Activated CD4-positive, alpha-beta T cell treated with anti-CD3 and anti-CD28 coated beads for 1 hour (primary cell): ENCODE results near the gene EMX2.

ENCODE experiments used
- DNase-seq: peaks from one replicate; pipeline ENCODE4 v3.0.0-alpha.2; 2020

The EMX2 gene

DNA sequence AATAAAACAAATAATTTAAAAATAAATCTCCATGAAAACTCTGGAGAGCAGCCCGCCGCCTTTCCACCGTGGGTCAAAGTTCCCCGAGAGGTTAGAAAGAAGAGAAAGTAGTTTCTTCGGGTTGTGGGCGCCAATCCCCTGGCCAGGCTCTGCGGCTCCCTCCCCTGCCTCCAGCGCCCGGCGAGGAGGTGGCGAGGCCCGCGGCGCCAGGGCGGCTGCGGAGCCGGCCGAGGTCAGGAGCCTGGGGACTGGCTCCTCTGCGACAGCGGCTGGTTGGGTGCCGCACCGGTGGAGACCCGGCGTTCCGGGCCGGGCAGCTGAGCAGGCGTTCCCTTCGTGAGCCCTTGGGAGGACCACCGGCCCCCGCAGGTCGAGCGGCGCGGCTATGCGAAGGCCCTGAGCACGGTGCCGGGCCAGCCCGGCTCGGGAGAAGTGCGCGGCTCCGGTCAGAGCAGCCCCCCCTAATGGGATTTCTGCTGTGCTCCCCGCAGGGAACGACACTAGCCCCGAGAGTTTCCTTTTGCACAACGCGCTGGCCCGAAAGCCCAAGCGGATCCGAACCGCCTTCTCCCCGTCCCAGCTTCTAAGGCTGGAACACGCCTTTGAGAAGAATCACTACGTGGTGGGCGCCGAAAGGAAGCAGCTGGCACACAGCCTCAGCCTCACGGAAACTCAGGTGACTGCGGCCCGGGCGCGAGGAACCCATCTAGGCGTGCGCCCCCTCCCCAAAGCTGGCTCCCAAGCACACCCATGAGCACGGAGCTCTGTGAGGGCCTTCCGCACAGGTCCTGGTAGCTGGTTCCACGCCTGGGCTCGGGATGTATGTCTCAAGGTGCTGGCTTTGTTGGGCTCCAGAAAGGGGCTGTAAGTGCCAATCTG, 2.8 kb downstream of the EMX2 start:
- no peak for DNase-seq

DNA sequence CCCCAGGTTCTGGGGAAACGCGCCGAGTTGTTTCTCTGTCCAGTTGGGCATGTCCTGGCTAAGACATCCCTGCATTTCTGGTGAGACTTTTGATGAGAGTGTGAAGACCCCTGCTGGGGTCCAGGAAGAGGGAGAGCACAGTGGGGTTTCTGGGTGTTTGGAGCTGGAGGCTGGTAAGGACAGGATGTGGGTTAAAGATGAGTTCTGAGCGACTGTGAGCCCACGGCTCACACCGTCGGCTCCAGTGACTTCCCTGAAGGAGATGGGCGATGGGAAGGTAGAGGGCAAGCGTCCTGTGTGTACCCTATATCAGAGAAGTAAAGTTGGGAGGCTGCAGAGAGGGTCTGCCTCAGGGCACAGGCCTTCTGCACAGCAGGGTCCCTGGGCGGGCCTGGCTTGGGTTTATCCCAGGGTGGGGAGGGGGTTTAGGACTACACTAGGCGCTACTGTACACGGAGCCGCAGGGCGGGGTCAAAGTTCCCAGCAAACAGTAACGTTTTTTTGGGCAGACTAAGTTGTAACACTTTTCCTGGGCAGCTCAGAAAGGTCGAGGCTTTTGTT, 3.6 kb downstream of the EMX2 start:
- DNase-seq = no peak

DNA sequence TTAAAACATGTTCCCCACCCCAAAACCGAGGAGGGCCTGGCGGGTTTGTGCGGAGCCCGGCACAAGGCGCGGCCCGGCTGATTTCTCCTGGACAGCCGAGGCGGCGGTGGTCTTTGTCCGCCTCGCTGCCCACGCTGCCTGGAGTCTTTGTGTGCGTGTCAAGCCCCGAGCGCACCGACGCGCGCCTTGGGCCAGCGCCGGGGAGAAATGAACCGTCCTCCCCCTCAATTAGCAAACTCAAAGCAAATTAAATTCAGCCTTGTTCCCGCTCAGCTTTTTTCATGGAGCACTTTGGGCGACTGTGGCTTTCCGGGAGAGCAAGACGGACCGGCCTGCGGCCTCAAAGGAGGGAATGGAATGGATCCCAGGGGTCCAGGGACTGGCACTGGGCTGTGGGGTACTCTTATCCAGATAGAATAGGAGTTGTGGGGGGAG, 4.1 kb downstream of the EMX2 start:
- no peak for DNase-seq

DNA sequence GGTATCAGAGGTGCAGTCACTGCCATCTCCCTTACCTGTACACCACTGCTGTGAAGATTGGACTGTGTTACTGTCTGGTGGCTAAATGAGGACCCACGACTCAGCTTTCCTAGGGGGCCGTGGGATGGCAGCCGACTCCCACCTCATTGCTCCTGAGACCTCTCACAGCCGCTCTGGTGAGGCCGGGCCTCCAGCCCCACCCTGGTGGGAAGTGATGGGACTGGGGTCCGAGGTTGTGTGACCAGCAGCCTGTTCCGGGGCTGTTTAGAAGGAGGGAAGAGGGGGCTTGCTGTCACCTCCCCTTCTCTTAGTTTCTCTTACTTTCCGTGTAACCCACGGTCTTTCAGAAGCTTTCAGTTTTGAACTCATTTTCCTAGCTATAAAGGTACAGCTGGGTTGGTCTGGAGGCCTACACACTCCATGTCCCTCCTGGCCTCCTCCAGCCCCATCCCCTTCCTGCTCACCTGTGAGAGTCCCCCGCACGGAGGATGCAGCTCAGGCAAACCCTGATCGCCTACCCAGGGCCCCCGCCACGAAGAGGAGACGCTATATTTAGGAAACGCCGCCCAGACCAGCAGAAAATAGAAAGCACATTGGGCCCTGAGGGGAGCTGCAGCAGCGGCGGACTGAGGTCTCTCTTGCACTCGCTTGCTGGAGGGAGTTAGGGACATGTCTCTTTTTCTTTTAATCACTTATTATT, 4.6 kb downstream of the EMX2 start:
- no peak for DNase-seq

DNA sequence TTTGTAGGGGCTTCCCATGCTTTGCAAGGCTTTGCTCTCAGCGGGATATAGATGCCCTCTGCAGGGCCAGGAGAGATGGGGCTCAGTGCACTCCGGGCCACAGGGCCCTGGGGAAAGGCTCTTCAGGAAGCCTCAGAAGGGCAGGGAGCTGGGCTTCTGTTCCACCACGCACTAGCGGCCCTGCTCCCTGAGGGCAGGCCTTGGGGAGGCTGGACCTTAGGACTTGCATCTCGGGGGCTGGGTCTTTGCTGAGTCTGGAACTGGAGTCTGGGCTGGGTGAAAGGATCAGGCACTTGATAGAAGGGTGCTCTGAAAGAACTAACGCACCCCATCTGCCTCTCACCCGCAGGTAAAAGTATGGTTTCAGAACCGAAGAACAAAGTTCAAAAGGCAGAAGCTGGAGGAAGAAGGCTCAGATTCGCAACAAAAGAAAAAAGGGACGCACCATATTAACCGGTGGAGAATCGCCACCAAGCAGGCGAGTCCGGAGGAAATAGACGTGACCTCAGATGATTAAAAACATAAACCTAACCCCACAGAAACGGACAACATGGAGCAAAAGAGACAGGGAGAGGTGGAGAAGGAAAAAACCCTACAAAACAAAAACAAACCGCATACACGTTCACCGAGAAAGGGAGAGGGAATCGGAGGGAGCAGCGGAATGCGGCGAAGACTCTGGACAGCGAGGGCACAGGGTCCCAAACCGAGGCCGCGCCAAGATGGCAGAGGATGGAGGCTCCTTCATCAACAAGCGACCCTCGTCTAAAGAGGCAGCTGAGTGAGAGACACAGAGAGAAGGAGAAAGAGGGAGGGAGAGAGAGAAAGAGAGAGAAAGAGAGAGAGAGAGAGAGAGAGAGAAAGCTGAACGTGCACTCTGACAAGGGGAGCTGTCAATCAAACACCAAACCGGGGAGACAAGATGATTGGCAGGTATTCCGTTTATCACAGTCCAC, 5.4 kb downstream of the EMX2 start:
- DNase-seq = no peak

DNA sequence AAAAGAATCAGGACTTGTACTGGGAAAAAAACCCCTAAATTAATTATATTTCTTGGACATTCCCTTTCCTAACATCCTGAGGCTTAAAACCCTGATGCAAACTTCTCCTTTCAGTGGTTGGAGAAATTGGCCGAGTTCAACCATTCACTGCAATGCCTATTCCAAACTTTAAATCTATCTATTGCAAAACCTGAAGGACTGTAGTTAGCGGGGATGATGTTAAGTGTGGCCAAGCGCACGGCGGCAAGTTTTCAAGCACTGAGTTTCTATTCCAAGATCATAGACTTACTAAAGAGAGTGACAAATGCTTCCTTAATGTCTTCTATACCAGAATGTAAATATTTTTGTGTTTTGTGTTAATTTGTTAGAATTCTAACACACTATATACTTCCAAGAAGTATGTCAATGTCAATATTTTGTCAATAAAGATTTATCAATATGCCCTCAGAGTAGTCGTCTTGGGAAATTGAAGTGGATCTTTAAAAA, 6.6 kb downstream of the EMX2 start:
- no peak for DNase-seq

DNA sequence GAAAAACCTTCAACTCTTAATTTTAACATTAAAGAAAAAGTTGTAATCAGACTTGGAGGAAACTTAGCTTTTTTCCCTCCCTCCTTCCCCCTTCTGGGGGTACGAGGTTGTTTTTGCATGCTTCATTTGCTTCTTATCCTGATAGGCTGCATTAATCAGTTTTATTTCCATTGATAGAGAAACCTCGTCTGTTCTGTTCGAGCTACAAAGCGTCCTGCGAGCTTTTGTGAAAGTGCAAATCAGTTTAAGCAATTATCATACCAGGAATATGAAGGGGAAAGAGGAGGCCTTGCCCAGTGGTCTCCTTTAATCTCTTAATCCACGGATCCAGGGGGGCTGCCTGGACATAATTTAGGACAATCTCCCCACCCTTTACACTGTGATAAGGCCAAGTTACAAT, 7.5 kb downstream of the EMX2 start:
- no peak for DNase-seq

DNA sequence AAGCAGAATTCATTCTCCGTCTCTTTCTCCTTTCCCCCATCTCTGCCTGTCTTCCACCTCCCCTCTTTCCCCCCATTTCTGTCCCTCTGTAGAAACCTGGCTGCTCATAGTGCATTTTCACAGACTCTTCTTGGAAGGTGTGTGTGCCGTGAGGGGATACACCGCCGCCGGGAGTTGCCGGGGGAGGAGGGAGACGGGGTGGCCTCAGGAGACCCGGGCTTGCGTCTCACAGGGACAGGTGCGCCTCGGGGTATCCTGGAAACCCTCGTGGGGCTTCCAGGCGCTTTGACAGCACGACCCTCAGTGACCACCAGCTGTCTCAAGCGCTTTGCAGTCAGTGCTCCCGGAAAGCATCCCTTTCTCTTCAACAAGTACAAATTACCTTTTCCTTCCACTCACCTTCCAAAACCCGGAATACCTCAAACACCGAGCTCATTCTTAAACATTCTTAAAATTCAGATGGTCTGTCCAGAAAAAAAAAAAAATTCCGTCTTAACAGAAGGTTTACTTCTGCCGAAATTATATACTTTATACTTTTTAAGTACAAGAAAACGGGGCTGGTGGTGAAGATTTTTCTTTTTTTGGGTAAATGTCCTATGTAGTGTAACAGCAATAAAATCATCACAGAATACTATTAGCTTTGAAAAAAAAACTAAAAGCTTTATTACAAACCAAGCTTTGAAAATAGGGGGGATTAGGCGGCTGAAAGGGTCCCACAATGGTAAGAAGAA, 8.2 kb downstream of the EMX2 start:
- DNase-seq = no peak

DNA sequence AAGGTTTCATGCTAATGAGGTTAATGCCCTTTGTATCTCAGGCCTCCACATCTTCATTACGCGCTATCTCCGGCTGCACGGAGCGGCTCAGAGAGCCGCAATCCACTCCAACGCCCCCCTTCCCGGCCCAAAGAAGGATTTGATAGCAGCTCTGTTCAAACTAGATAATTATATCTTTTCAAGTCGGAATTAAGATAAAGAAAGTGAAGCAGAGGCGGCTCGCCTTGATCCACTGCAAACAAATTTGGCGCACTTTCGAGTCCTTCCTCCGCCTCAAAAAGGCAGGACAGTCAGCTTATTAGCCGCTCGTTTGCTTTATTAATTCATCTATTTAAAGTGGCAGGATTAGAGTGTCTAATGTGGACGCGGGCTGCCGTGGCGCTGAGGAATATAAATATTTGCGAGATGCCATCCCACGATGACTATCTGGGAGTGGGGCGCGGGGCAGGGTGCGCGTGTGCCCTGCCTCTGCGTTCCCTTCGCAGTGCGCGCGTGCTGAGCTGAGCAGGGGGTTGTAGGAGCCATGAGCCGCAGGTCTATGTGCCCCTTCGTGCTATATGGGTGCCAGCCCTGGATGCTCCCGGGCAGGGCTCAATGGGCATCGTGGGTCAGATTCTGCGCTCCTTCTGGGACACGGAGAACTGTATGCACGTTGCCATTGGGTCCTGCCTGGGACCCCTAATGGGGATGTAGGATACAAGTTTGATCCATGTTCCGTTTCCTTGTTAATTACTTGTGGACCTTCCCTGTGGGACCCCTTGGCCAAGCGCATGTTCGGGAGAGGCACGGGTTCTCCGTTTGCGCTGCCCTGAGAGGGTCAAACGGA, 9.0 kb downstream of the EMX2 start:
- DNase-seq = no peak

DNA sequence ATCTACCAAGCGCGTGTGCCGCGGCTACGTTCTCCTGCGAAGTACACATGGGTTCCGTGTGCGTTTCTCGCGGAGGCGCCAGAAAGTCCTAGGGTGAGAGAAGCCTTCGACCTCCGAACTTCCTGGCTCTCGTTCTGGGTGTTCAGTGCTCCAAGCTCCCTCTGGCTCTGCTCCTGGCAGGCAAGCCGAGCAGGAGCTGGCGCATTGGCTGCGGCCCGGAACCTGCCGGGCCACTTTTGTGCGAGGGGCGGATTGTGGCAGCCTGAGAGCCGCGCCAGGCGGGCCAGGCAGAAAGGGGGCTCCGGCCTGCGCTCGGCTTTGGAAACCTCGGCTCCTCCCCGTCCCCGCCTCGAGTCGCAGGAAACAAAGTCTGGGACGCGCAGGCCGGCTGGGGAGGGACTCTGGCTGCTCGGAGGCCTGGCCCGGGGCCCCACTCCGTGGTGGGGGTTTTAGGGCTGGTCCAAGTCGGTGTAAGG, 9.6 kb downstream of the EMX2 start:
- DNase-seq = no peak

DNA sequence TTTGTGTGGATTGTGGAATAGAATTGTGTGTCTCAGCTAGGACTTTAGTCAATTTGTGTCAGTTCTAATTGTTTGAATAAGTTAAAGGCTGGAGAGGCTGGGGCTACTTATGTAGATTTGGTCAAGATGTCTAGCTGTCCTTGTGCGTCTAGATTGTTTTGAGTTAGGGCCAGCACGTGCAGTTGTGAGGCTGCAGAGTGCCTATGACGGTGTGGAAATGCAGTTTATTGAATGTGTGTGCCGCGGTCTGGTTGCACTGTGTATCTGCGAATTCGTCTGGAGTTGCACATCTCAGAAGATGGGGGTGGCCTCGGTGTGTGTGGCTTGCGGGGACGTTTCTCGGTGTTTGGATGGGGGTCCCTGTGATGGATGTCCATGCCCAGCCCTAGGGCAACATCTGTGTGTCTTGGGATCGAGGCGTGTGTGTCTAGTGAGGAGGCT, 10.2 kb downstream of the EMX2 start:
- no peak for DNase-seq

DNA sequence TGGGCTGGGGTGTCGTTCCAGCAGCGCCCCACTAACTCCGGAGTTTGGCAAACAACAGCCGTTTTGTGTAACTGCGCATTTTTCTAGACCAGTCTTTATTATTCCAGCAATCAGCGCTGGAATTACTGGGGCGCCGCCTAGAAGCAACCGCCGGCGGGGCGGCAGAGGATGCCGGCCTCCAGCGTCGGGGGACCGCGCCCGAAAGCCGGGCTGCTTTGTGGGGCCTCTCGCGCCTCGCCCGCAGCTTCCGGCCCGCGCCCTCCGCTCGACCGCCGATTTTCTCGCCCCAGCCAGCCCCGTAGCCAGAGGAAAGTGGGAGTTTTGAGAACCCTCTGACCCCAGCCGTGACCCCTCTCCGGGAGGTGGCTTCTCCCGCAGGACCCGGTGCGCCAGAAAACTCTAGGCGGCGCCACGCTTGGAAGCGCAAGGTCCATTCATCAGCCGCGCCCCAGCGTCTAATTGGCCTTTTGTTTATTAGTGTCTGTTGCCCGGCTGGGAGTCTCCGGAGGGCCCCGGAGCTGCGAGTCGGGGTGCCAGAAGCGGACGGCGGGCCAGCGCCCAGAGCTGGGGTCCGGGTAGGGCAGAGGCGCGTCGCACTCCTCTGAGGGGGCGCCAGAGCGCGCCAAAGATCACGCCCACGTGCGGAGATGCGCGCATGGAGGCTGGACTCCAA, 10.7 kb downstream of the EMX2 start:
- no peak for DNase-seq

DNA sequence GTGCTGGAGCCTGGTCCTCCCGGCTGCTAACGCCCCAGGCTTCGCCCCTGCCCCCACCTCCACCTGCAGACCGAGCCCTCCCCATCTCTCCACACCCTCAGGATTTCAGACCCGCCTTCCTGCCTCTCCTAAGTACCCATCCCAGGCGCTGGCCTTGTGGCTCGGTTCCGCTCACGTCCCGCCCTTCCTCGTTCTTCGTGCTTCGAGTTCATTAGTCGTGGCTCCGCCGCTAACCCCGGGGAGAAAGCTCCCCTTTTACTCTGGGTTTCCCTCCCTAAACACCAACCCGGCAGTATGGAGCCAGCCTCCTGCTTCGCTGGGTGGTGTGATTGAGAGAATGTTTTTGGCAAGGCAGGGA, 11.2 kb downstream of the EMX2 start:
- DNase-seq = no peak

DNA sequence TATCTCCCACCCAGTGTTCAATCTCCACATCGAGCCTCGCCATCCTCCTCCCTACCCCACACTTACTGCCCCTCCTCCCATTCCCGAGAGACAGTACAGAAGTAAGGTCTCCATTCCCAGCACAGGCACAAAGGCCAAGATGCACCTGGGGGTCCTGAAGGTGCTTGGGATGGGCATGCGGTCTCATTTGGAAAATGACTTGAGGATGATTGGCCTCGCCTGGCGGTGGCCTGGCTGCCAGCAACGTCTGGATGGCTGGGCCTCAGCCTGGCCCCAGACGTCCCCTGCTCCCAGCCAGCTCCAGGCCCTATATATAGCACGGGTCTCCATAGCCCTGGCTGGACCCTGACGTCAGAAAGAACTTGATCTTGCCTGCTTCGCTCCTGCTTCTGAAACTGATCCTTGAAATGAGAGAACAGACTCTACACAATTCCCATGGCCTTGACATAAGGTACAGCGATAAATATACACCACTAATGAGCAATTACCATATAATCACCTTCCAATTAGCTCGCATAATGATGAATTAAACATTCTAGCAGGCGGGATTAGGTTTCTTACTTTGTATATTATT, 11.8 kb downstream of the EMX2 start:
- no peak for DNase-seq

DNA sequence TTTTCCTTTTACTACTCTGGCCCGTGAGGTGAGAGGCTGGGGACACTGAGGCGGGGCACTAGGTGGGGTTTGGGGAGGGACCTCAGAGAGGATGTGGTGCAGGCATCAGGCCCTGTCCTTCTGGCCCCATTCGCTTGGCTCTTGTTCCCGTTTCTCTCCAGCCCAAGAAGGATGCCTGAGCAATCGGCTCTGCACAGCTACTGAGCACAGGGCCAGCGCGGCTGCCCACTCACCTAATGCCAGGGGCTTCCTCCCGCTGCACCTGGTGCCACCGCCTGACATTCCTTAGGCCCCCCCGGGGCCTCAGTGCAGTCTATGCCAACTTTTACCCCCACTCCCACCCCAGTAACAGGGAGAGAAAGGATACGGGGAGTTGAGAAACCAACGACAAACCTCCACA, 12.5 kb downstream of the EMX2 start:
- no peak for DNase-seq

DNA sequence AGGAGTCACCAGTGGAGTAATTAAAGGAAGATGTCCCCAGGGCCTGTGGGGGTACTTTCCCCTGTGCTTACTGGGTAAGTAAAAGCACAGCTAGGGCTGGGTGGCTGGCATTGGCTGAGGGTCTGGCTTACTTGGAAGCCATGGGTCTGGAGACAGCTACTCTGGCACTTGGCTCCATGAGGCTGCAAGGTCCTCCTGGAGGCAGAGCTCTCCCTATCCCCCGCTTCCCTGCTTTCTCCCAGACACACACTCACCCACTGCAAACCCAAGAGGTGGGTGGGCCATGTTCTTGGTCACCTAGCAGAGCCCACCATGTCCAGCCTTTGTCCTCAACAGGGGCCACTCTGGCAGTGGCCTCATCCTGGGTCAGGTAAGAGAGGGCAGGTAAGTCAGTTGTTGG, 13.3 kb downstream of the EMX2 start:
- no peak for DNase-seq

DNA sequence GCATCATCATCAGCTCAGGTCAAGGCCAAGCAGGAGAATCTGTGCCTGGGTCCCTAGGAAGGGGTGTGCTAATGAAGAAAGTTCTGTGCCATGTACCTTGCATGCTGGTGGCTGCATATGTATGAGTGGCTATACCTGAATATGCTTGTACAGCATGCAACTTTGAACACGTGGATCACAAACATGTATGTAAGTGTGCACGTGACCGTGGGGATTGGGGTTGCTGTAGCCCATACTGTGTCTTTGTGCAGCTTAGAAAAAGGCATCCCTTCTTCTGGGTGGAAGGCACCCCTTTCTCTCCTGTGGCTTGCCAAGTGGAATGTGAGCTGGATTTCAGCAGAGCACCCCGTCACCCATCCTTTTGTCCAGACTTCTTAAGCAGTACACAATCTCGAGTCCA, 13.8 kb downstream of the EMX2 start:
- DNase-seq = no peak

DNA sequence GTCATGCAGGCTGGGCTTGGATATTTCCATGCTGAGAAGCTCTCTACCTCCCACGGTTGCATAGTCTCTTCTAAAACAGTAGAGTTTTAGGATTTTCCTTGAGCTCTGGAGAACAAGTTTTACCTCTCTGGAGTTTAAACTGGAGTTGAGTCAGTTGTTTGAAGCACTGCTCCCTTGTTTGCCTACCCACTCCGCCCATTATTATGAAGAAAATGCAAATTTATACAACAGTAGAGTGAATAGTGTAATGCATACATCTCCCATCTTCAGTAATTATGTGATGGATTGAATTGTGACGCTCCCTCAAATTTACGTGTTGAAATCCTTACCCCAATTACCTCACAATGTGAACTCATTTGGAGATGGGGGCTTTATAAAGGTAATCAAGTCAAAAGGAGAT, 17.2 kb downstream of the EMX2 start:
- no peak for DNase-seq

DNA sequence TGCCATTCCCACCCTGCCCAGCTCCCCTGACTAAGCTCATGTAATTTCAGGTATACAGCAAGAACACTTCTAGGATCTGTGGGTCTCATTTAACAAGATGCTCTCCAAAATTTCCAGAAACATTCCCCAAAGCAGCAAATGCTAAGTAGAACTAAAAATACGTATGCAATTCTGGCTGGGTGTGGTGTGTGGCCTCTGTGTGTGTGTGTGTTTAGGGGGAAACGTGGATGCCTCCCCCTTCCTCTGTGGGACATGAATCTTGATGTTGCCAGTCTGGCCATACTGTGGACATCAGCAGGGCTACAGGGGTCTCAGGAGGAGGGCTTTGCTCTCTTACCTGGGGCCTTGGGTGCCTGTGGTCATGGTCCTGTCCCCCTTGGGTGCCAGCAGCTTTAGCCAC, 18.4 kb downstream of the EMX2 start:
- no peak for DNase-seq

DNA sequence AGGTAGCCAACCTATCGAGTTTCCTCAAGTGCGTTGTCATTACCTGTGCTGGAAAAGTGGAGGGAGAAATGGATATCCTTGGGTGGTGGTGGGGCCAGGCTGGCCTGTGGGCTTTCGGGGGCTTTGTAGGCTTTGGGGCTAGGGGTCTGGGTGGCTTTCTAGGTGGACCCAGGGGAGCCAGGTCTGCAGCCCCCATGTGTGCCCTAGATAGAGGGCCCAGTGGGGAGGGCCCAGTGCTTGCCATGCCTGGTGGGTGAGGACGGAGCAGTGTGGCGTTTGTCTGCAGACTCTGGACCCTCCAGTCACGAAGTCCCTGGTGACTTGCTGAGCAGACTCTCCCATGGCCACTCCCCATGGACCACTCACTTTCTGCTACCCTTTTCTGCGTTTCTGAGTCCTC, 19.7 kb downstream of the EMX2 start:
- no peak for DNase-seq
